Measurements from ENCODE around the gene CFAP20DC.

GRCh38 chr3:58719684-58720083, 330.1 kb downstream of the CFAP20DC start:
- TF ChIP-seq CTCF (IDR thresholded peaks at IDR 0.05; ENCODE audit: low read depth, low read length, missing input control): no peak
- no peak for TF ChIP-seq TAF1 (conservative IDR thresholded peaks at IDR 0.05)
- TF ChIP-seq NR2F2 (IDR thresholded peaks at IDR 0.05): no peak
- TF ChIP-seq GABPA (IDR thresholded peaks at IDR 0.05 in 1 of 2, conservative IDR thresholded peaks at IDR 0.05 in 1 of 2): no peak
- no peak for TF ChIP-seq JUND (IDR thresholded peaks at IDR 0.05)
- TF ChIP-seq SP1 (IDR thresholded peaks at IDR 0.05): no peak
- TF ChIP-seq RXRA (IDR thresholded peaks at IDR 0.05): no peak
